Activated naive CD4-positive, alpha-beta T cell (primary cell): ENCODE results near the gene GDF2.
A peak's percentile ranks its signal among the peaks of the same experiment; 100 is the strongest.

ENCODE experiments used
- DNase-seq, 4 experiments: peaks; one replicate each; lab custom pipeline; 2025; lab: John Stamatoyannopoulos, UW

GDF2 gene

DNA sequence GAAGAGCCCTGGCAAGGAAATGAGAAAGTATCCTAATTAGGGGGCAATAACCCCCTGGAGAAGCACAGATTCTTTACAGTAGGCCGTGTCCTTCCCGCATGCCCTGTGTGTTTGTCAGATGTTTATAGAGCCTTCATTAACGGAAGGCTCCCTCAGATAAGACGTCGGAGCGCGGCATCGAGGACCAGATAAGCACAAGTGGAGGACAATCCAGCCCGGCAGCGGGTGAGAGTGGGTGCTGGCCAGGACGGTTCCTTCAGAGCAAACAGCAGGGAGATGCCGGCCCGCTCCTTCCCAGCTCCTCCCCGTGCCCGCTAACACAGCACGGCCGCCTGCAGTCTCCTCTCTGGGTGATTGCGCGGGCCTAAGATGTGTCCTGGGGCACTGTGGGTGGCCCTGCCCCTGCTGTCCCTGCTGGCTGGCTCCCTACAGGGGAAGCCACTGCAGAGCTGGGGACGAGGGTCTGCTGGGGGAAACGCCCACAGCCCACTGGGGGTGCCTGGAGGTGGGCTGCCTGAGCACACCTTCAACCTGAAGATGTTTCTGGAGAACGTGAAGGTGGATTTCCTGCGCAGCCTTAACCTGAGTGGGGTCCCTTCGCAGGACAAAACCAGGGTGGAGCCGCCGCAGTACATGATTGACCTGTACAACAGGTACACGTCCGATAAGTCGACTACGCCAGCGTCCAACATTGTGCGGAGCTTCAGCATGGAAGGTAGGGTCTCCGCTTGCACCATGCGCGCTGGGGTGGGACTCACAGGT, at the start of gene GDF2:
Gene GDF2 (plus strand): TSS at position 155 of the 762 bp plus-strand sequence. CDS start 215 bp downstream, at position 370.
- DNase-seq, result no peak

DNA sequence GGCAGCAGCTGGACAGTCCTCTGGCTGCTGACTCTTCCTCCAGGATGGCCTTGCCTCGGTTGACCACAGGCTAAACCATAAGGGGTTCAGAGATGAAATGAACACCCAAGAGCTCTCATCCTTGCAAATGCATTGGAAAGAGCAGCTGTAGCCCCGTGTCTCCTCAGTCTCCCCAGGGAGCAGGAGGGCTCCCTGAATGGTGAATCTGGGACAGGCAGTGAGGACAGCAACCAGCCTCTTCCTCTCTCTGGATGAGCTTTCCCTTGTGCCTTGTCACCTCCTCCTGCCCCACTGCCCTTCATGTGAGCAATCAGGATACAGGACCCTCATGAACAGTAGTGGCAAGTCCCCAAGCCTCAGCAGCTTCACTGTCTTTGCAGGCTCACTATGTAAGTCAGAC, 46.2 kb upstream of the GDF2 start:
- DNase-seq, result no peak

DNA sequence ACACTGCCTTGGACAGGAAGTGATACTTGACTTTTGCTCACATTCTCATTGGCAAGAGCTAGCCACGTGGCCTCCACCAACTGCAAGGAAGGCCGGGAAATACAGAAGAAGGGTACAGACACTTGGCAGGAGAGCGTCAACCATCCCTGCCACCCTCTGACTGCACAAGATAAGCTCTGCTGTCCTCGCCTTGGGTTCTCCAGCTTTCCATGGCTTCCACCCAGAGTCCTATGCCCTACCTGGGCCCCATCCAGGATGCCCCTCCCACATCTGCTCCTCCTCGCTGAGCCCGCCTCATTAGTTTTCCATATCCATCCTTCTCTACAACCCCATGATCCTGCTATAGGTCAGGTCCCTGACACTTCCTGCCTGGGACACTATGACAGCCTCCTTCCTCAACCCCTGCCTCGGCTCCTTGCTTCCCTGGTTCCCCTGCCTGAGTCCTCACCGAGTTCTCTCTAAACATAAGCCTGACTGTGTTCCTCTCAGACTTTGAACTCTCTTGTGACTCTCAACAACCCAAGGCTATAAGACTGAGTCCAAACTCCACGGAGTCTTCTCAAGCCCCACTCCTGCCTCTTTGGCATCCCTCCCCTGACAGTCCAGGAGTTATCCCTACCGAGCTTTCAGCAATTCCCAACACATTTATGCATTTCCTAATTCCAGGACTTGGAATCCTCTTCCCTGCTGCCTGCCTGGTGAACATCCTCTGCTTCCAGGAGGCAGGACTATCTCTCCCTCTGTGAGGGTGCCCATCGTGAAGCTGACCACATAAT, 45.5 kb upstream of the GDF2 start:
- no peak for DNase-seq

DNA sequence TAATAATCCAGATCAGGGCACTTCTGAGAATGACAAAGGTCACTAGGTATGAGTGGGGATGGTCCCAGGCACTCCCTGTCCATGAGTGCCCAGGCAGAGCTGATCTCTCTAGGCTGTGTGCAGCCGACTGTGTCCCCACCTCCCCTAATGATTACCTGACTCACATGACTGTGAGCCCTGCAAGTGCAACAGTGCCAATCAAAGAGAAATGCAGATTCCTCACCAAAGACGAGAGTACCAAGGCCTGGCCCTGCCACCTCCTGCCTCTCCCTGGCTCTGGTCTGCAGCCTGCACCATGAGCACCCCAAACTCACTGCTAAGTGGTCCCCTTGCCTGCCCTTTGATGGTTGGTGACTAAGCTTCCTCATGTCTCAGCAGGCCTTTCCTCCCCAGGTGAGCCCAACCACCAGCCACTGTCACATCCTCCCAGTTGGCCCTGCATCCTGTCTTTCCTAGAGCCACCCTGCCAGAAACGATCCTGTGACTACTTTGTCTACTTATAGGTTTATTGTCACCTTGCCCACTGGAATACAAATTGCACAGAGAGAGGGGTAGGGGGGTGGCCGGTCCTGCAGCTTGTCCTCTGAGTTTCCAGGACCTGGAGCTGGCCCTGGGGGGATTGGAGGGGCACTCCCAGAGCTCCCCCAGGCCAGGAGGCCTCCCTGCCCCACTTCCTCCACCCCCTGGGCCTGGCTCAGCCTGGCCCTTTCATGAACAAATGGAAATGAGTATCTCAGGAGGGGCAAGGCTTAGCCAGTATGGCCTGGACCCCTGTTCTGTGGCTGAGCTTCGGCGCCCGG, 44.7 kb upstream of the GDF2 start:
- peak in 2 of 4 experiments; percentile 34 to 38 for DNase-seq

DNA sequence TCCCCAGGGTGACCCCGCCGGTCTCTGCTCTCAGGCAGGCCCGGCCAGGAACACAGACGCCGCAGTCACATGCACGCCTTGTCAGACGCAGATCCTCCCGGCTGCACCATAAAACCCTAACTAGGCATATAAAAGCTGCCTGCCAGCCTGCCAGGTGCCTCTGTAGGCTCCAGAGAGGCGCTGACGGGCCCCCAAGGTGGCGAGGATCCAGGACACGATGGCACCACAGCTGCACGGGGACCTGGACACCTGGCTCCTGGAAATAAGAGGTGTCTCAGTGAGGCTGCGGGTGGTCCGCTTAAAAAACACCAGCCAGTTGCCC, 44.1 kb upstream of the GDF2 start:
- DNase-seq, result no peak

DNA sequence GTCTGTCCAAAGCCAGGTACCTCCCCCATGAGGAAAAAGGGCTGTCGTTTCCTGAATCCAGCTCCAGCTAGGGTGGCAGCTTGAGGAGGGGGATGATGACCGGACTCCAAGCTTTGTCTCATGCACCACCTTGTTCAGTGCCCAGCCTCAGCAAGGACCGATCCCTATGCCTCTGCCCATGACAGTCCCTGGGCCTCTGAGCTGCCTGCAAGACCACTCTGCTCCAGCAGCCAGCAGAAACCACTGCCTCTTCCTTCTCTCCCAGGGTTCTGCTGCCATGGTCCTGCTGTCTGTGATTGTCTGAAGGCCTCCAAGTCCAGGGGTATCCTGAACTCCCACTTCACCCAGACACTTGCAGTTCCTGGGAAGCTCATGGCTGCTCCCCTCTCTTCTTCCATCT, 43.5 kb upstream of the GDF2 start:
- no peak for DNase-seq

DNA sequence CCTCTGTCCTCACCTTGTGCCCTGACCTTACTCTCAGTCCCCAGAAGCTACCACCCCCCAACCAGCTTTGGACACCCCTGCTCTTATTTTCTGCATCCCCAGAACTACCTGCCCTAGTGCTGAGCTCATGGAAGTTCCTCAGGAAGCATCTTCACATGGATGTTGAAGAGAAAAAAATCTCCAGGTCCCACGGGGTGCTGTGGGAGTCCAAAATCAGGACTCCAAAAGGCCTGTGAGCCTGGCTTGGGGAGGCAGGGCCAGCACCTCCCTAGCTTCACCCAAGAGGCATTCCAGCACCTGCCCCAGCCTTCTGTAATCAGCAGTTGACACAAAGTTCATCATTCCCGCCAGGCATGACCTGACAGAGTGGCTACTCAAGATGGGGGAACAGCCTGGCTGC, 43.0 kb upstream of the GDF2 start:
- DNase-seq, result no peak

DNA sequence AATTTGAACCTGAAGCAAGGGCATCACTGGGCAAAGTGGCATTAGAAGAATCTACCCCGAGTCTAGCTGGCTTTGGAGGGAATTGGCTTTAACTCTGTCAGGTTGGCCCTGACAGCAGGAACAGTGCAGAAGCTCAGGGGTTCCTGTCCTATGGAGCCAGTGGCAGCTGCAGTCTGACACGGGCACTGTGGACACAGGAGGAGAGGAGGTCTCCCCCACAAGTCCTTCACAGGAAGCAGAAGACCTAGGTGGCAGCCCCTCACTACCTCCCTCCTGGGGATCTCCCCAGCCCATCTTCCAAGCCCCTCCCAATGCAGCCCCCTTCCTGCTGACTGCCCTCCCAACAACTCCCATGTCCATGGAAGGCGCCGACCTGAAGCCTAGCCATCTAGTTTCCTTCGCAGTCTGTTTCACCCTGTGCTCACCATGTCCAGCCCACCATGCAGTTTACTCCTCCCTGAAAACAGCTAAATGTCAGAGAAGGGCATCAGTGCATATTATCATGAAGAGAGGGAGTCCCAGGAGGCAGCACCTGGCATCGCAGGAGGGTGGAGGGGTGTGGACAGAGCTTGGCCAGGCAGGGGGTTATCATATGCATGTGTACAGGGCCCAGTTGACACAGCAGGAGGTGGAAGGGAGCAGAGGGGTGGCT, 40.1 kb upstream of the GDF2 start:
- DNase-seq, result no peak

DNA sequence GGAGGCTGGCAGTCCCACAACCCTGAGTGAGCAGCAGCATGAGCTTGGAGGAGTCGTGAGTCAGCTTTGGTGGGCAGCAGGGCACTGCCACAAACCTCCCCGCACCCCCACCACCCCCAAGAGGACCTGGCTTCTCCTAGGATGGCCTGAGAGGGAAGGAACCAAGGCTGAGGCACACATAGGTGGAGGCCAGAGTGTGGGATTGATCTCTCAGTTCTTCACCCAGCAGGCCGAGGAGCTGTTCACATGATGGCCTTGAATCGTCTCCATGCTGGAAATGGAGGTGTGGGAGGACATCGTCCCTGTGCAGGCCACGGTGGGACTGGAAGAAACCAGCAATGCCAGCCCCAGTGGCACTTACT, 39.6 kb upstream of the GDF2 start:
- DNase-seq, result no peak

DNA sequence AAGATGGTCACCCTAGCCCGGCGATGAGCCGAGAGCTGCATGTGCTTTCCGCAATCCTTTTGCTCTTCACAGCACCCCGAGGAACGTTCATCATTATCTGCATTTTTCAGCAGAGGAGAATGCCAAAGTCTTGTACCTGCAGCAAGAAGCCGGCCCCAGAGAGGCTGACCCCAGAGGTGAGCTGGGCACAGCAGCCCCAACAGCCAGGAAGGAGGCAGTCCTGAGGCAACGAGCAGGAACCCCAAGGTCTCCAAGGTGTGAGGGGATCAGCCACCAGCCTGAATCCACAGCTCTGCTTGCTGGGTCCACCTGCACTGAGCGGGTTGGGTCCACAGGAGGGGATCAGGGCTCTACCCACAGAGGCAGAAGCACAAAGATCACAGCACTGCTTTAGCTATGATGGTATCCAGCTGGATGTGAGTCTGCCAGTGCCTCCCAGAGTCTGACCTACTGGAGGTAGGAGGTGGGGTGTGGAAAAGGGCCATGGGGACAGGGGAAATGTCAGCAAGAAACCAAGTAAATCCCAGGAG, 39.1 kb upstream of the GDF2 start:
- no peak for DNase-seq

DNA sequence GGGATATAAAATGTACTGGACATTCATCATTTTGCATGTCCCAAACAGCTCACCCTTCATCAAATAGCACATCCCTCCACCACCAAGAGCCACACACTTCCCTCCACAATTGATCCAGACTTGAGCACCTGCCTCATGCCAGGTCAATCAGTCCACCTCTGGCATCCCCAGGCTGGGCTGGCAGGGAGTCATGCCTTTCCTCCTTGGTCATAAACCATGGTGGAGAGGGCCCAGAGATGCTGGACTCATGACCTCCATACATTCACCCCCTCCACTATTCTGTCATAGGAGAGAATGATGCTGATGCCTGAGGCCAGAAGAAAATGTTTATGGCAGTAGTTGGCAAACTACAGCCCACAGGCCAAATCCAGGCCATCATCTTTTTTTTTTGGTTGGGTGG, 38.4 kb upstream of the GDF2 start:
- no peak for DNase-seq

DNA sequence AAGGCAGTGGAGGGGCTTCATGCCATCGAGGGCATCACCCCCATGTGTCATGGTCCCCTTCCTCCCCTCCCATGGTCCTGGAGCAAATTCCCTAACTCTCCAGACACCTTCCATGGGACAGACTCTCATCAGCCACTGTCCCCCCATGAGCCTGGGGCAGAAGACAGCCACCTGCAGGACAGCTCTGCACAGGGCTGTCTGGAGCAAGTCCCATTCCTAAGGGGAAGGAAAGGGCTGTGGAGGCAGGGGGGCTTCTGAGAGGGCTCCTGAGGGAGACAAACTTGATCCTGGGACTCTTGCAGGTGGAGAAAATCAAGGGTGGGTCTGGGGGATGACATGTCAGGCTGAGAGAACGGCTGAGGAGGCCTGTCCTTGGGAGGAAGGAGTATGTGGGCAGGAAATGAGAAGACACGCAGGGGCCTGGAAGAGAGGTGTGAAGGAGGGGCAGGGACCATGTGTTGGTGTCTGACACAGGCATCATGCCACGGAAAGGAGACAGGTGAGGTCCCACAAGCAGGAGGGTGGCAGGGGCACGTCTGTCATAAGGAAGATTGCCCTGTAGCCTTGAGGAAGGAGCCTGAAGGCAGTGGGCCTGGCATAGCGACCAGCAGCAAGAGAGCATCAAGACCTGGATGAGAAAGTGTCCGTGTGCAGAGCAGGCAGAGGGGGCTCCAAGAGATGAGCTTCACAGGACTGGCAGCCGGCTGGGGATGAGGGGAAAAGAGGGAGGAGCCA, 36.7 kb upstream of the GDF2 start:
- DNase-seq, result no peak

DNA sequence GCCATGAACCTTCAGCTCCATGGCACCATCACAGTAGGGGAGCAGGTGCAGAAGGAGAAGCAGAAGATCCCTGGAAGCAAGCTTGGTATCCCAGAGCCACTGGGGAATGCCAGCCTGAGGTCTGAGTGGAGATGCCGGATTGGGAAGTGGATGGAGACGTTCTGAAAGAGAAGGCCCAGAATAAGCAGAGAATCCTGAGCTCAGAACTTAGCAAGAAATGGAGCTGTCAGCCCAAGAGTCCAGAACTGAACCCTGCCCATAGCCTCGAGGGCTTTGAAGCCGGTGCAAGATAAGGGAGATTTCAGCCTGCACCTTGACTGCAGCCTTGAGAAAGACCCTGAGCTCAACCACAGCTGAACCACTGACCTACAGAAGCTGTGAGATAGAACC, 36.1 kb upstream of the GDF2 start:
- DNase-seq, result no peak

DNA sequence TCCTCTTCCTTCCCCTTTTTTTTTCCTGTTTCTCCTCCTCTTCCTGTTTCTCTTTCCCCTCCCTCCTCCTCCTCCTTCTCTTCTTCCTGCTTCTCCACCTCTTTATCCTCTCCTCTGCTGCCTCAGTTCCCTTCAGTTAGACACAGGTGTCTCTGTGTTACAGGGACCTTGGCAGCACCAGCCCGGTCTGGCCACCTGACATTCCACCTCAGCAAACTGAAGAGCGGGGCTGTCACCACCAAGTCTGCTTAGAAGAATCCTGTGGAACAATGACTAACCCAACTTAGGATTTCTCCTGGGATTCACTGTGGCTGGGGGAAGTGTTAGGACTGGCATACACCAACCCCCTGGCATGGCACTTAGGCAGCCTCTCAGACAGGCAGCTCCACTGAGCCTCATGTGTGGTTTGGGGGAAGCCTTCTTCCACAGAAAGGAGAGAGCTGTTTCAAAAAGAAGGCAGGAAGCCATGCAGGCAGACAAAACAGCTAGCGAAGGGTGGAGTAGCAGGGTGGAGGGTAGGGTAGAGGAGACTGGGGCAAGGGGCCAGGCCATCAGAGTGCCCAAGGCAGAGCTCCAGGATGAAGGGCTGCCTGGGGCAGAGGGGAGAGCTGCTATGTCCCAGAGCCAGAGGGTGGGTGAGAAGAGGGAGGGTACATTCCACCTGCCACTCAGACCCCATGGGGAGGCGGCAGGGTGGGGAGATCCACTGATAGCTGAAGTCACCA, 35.5 kb upstream of the GDF2 start:
- DNase-seq, result no peak

DNA sequence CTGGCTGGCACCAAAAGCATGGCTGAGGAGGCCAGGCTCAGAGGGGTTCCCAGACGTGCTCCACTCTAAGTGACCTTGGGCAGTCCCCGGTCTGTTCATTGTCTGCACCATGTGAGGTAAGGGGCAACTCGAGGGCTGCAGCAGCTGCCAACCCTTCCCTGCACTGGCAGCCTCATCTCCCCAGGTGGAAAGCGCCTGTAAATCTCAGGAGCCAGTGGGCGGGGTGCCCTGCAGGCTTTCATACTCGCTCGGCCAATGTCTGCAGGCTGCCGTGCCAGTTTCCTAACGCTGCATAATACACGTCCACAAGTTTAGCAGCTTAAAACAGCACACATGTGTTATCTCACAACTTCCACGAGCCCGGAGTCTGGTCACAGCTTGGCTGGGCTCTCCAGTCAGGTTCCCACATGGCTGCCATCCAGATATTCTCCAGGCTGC, 34.9 kb upstream of the GDF2 start:
- no peak for DNase-seq

DNA sequence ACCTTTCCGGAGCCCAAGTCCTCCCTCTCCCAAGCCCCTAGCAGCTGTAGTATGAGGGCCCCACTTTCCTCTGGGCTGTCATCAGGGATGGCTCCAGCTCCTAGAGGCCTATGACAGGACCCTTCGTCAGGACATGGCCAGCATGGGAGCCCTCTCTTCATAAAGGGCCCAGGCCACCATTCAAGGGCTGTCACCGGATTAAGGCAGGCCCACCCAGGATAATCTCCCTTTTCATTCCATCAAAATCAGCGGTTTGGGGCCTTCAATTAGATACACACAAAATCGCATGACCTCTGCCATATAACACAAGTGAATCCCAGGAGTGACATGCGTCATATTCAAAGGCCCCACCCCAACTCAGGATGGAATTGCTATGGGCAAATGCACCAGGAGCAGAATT, 34.4 kb upstream of the GDF2 start:
- no peak for DNase-seq

DNA sequence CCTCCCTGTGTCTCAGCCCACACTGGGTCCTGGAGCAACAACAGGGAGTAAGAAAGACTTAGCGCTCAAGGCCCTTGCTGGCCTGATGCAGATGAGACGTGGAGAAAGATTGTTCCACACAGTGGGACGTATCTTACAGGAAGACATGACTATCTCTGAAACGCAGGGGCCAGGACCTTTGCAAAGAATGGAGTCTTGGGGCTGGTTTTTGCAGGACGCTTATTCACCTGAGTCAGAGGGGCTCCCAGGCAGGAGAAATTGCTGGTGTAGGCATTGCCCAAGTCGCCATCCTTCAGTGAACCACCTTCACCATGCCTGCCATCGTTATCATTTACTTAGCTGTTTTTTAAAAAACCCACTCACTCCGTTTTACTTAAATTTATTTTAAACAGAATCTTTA, 34.0 kb upstream of the GDF2 start:
- no peak for DNase-seq

DNA sequence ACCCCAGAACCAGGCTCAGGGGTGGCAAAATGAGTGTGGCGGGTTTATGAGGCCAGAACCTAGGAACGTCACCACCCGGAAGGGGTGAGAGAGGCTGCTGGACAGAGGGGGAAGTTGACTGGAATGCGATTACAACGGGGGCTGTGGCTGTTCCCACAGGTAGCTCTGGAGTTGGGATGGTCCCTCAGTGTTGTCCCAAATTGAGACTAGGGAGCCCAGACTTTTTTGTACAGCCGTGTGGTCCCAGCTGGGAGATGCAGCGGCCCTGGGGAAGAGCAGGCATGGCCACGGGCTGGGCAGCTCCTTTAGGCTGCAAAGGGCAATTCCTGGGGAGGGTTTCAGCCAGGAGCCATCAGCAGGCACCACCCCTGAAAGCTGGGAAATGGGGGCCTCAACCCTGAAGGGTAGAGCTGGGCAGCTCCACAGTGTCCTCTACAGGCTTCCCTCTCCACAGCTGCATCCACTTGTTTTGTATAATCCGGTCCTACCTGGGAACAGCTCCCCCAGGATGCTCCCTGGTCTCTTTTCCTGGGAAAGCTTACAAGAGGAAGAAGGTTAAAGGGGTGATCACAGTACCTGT, 33.2 kb upstream of the GDF2 start:
- no peak for DNase-seq

DNA sequence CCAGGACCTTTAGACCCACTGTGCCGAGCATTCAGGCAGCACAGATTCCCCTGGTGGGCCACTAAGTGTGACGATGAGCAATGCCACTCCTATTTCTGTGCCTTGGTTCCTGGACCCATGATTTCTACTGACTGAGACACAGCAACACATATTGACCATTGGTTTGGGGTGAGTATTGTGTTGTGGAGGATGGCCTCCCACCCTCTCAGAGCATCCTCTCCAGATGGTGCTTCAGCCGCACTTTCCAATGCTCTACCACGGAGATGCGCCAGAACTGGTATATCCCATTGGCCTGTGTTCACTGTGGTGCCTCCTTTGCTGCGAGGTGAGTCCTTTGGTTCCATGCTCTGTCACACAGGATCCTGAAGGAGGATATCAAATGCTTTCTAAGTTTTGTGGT, 32.3 kb upstream of the GDF2 start:
- no peak for DNase-seq

DNA sequence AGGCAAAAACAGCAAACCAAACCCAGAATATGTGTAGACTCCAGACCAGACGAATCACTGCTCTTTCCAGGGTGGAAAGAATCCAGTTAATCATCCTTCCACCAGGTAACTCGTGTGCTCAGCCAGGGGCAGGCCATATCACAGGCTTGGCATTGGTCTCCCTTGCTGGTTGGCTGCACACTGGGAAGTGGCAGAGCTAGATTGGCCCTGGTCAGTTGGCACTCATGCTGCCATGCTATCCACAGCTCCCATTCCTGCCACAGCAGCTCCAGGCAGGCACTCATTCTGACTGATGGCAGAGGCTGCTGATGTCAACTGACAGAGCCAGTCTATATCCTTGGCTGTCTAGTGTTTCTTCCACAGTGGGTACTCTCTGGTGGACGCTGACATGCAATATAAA, 31.9 kb upstream of the GDF2 start:
- DNase-seq, result no peak
